AG04450 (cell line): ENCODE measurements around the gene EFCAB6. TPM values are rescaled to one million over a fixed set of nuclear protein-coding genes. Genes with fewer than 3 reads are reported as not detected.

Experiments used
- CTCF ChIA-PET: fragments of 300-600, 350-600 bp; formaldehyde crosslinking; extraction: SDS; loops from one replicate; lab custom pipeline; 2022; ENCODE audit warnings: antibody characterized with exemption, inconsistent platforms; lab: Charles Lee
- POLR2A ChIA-PET: fragments of 350-600 bp; formaldehyde crosslinking; extraction: SDS; loops from one replicate; lab custom pipeline; 2021; ENCODE audit warnings: antibody characterized with exemption, inconsistent platforms; lab: Yijun Ruan, JAX
- DNase-seq: peaks from one replicate; pipeline ENCODE4 v3.0.0-alpha.2; 2011; ENCODE audit warnings: low read depth, low spot score
- H3K27ac ChIP-seq: one replicate; pipeline ENCODE4 v1.5.1; 2012; ENCODE audit warnings: low read depth, low read length, control low read depth
- H3K27me3 ChIP-seq: one replicate; pipeline ENCODE4 v1.6.0; 2012; ENCODE audit warnings: low read length; ENCODE audit not compliant: control insufficient read depth, insufficient read depth
- H3K4me3 ChIP-seq: 2 replicates; pipeline ENCODE4 v1.5.1; 2011; ENCODE audit warnings: mild to moderate bottlenecking, low read depth, low read length, control low read depth
- H3K9me3 ChIP-seq: 2 replicates; pipeline ENCODE4 v1.5.1; 2012; ENCODE audit warnings: low read length; ENCODE audit not compliant: control insufficient read depth, insufficient read depth
- CTCF ChIP-seq: IDR thresholded peaks from 2 replicates; pipeline ENCODE4 v1.5.1; 2011; ENCODE audit warnings: low read depth, low read length, control low read depth, inconsistent platforms
- polyA plus RNA-seq: library from polyadenylated mRNA; depleted of rRNA; stranded (reverse); fragments of >200 nt; gene quantifications from 2 replicates; pipeline ENCODE4 v1.2.3, GENCODE V29; 2011

The EFCAB6 gene
- polyA plus RNA-seq, 1 experiment = 1.4 TPM

GRCh38 chr22:43697894-43698293 is 114.2 kb downstream of the EFCAB6 start:
- H3K4me3 ChIP-seq = no peak overlapping the region
- no peaks in the 10 kb centered on the region for H3K9me3 ChIP-seq
- no peak overlapping the region for H3K27ac ChIP-seq
- DNase-seq = no peak
- ChIA-PET CTCF (no interaction called here), POLR2A (no interaction called here)
- no peak for TF ChIP-seq CTCF
- H3K27me3 ChIP-seq = no peaks in the 10 kb centered on the region

GRCh38 chr22:43693249-43693648 is 118.9 kb downstream of the EFCAB6 start:
- H3K27ac ChIP-seq = no peak overlapping the region
- no peak overlapping the region for H3K4me3 ChIP-seq
- H3K9me3 ChIP-seq = no peaks in the 10 kb centered on the region
- no peak for TF ChIP-seq CTCF
- no peak for DNase-seq
- H3K27me3 ChIP-seq = no peaks in the 10 kb centered on the region
- ChIA-PET CTCF (no interaction called here), POLR2A (no interaction called here)

GRCh38 chr22:43689356-43689755 is 122.7 kb downstream of the EFCAB6 start:
- H3K27me3 ChIP-seq = no peaks in the 10 kb centered on the region
- no peaks in the 10 kb centered on the region for H3K9me3 ChIP-seq
- POLR2A ChIA-PET = interaction anchor here (0.7 kb wide), 1 partner anchor 328 kb away, joined by 6 read pairs; no protein-coding TSS in a partner anchor
- no peak overlapping the region for H3K4me3 ChIP-seq
- H3K27ac ChIP-seq = no peak overlapping the region
- CTCF ChIA-PET = no interaction called here
- TF ChIP-seq CTCF = no peak
- DNase-seq = no peak

GRCh38 chr22:43682851-43683250 is 129.3 kb downstream of the EFCAB6 start:
- DNase-seq = no peak
- H3K27me3 ChIP-seq = peaks cover 2% of the 10 kb centered on the region
- ChIA-PET CTCF (no interaction called here), POLR2A (no interaction called here)
- H3K27ac ChIP-seq = no peak overlapping the region
- H3K4me3 ChIP-seq = no peak overlapping the region
- H3K9me3 ChIP-seq = no peaks in the 10 kb centered on the region
- no peak for TF ChIP-seq CTCF

GRCh38 chr22:43681731-43682360 is 130.3 kb downstream of the EFCAB6 start:
- Histone ChIP-seq H3K4me3 (no peak overlapping the region), H3K27me3 (peaks cover 2% of the 10 kb centered on the region), H3K9me3 (no peaks in the 10 kb centered on the region), H3K27ac (no peak overlapping the region)
- POLR2A ChIA-PET = no interaction called here
- TF ChIP-seq CTCF = no peak
- CTCF ChIA-PET = no interaction called here
- DNase-seq = no peak
